HL-60 (cell line): ENCODE results near the gene FIGN.

Source experiments
- DNase-seq, 2 experiments: peaks; one replicate each; pipeline ENCODE4 v3.0.0-alpha.2; 2010 to 2020; ENCODE audit warnings: low read depth in 1 of 2, low spot score in 1 of 2
- H3K27ac ChIP-seq: fragments of 250-450 bp; sonication (Bioruptor Pico); replicated peaks from 2 replicates; pipeline ENCODE4 v1.5.1; 2020; ENCODE audit warnings: mild to moderate bottlenecking, moderate library complexity
- H3K27me3 ChIP-seq: fragments of 250-450 bp; sonication (Bioruptor Pico); 2 replicates; pipeline ENCODE4 v1.5.1; 2021; ENCODE audit warnings: mild to moderate bottlenecking, moderate library complexity; ENCODE audit not compliant: insufficient read depth, poor library complexity, severe bottlenecking
- H3K4me3 ChIP-seq: replicated peaks from 2 replicates; pipeline ENCODE4 v1.5.1; 2011; ENCODE audit warnings: mild to moderate bottlenecking, control low read depth, low read length; ENCODE audit not compliant: insufficient read depth
- GABPA ChIP-seq: IDR thresholded peaks from 2 replicates; pipeline ENCODE4 v1.6.1; 2012; ENCODE audit warnings: low read depth
- POLR2AphosphoS5 ChIP-seq: IDR thresholded peaks from 2 replicates; pipeline ENCODE4 v1.6.1; 2012; ENCODE audit warnings: low read depth
- SPI1 ChIP-seq: IDR thresholded peaks from 2 replicates; pipeline ENCODE4 v1.6.1; 2012; ENCODE audit warnings: low read depth, mild to moderate bottlenecking, borderline replicate concordance
- TF ChIP-seq, protein P1 (sequence below): IDR thresholded peaks from 2 replicates; pipeline ENCODE4 v1.6.1; 2012; ENCODE audit warnings: low read depth; ENCODE audit not compliant: insufficient replicate concordance
- TF ChIP-seq, protein P2 (sequence below): IDR thresholded peaks from one replicate; pipeline ENCODE4 v1.5.1; 2011; ENCODE audit warnings: low read length, control low read depth, inconsistent platforms; ENCODE audit not compliant: insufficient read depth

The FIGN gene

DNA sequence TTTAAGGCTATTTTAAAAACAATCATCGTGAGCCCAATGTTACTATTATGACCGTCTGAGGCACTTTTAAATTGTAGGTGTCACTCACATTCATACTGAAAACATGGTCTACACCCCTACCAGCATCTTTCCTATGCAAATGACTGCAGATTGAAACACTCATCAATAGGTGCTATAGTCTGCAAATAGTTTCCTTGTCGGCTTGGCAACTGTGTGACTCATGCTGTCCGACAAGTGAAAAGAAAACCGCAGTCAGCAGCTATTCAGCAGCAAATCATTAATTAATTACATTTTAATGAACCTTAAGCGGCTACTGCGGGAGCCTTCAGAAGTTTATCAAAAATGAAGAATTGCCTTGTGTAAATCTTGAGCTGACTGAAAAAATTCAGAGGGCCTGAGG lies 134.4 kb downstream of the FIGN start:
- no peak for DNase-seq
- TF ChIP-seq, protein P1, sequence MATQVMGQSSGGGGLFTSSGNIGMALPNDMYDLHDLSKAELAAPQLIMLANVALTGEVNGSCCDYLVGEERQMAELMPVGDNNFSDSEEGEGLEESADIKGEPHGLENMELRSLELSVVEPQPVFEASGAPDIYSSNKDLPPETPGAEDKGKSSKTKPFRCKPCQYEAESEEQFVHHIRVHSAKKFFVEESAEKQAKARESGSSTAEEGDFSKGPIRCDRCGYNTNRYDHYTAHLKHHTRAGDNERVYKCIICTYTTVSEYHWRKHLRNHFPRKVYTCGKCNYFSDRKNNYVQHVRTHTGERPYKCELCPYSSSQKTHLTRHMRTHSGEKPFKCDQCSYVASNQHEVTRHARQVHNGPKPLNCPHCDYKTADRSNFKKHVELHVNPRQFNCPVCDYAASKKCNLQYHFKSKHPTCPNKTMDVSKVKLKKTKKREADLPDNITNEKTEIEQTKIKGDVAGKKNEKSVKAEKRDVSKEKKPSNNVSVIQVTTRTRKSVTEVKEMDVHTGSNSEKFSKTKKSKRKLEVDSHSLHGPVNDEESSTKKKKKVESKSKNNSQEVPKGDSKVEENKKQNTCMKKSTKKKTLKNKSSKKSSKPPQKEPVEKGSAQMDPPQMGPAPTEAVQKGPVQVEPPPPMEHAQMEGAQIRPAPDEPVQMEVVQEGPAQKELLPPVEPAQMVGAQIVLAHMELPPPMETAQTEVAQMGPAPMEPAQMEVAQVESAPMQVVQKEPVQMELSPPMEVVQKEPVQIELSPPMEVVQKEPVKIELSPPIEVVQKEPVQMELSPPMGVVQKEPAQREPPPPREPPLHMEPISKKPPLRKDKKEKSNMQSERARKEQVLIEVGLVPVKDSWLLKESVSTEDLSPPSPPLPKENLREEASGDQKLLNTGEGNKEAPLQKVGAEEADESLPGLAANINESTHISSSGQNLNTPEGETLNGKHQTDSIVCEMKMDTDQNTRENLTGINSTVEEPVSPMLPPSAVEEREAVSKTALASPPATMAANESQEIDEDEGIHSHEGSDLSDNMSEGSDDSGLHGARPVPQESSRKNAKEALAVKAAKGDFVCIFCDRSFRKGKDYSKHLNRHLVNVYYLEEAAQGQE, result no peak
- TF ChIP-seq POLR2AphosphoS5 (no peak), GABPA (no peak), SPI1 (no peak)
- TF ChIP-seq, protein P2, sequence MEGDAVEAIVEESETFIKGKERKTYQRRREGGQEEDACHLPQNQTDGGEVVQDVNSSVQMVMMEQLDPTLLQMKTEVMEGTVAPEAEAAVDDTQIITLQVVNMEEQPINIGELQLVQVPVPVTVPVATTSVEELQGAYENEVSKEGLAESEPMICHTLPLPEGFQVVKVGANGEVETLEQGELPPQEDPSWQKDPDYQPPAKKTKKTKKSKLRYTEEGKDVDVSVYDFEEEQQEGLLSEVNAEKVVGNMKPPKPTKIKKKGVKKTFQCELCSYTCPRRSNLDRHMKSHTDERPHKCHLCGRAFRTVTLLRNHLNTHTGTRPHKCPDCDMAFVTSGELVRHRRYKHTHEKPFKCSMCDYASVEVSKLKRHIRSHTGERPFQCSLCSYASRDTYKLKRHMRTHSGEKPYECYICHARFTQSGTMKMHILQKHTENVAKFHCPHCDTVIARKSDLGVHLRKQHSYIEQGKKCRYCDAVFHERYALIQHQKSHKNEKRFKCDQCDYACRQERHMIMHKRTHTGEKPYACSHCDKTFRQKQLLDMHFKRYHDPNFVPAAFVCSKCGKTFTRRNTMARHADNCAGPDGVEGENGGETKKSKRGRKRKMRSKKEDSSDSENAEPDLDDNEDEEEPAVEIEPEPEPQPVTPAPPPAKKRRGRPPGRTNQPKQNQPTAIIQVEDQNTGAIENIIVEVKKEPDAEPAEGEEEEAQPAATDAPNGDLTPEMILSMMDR, result no peak
- H3K27me3 ChIP-seq, result no peaks in the 10 kb centered on the region
- no peak overlapping the region for H3K27ac ChIP-seq
- no peak overlapping the region for H3K4me3 ChIP-seq

DNA sequence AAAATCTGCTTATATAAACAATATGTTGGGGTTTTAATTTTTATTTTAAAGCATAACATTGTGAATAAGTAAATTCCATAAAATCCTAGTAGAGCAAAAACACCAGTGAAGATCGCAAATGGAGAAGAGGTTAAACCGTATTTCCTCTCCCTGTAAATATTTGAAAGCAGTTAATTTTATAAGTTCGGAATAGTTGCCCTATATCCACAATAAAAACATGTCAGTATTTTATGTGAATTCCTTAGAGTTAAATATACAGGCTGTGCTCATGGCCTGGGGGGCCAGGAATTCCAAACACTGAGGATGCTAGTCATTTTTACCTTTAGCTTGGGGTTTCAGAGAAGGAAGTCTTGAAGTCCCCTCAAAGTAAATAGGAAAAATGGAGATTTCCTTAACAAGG lies 135.0 kb downstream of the FIGN start:
- no peak for DNase-seq
- Histone ChIP-seq H3K27ac (no peak overlapping the region), H3K4me3 (no peak overlapping the region), H3K27me3 (no peaks in the 10 kb centered on the region)
- TF ChIP-seq, protein P2, result no peak
- TF ChIP-seq, protein P1, result no peak
- TF ChIP-seq POLR2AphosphoS5, result no peak
- no peak for TF ChIP-seq GABPA
- TF ChIP-seq SPI1, result no peak

DNA sequence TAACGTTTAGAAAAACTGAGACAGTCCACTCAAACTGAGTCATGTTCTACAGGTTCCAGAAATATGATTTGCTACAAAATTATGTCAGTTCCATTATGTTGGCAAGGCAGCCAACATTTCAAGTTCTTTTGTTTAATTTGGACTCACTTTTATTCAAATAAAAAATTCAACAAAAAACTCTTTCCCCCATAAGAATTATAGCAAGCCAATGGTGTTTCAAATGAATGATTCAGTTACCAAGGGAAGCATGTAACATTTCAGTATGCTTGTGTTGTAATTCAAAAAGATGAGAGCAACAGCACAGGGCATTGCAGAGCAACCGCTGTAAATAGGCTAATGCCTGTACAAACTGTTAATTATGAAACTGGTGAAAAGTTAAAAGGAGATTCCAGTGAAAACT lies 140.8 kb downstream of the FIGN start:
- no peak overlapping the region for H3K27ac ChIP-seq
- H3K27me3 ChIP-seq, result no peaks in the 10 kb centered on the region
- TF ChIP-seq POLR2AphosphoS5, result no peak
- TF ChIP-seq, protein P1, result no peak
- TF ChIP-seq, protein P2, result no peak
- TF ChIP-seq GABPA, result no peak
- TF ChIP-seq SPI1, result no peak
- DNase-seq, result no peak
- H3K4me3 ChIP-seq, result no peak overlapping the region
